Hepatocyte (in vitro differentiated cells): ENCODE data around the gene TMED5.

Experiments
- CTCF ChIP-seq: fragments of 200-600 bp; sonication (generic); IDR thresholded peaks from 2 replicates; pipeline ENCODE4 v1.5.1; 2016; ENCODE audit warnings: antibody characterized with exemption, mild to moderate bottlenecking; ENCODE audit not compliant: poor library complexity
- EZH2 ChIP-seq: fragments of 200-600 bp; sonication (generic); IDR thresholded peaks from 2 replicates; pipeline ENCODE4 v1.6.1; 2016; ENCODE audit warnings: antibody characterized with exemption, mild to moderate bottlenecking, borderline replicate concordance

GRCh38 chr1:93219443-93219842 lies 39.2 kb upstream of the TMED5 start:
- TF ChIP-seq EZH2, result no peak
- no peak for TF ChIP-seq CTCF
